ENCODE data around the gene MAEA.
"Not testable (repeated sequence)": the region's sequence is repeated elsewhere in the genome, so short reads cannot be mapped to it uniquely, and the experiment has no call there.

The MAEA gene

DNA sequence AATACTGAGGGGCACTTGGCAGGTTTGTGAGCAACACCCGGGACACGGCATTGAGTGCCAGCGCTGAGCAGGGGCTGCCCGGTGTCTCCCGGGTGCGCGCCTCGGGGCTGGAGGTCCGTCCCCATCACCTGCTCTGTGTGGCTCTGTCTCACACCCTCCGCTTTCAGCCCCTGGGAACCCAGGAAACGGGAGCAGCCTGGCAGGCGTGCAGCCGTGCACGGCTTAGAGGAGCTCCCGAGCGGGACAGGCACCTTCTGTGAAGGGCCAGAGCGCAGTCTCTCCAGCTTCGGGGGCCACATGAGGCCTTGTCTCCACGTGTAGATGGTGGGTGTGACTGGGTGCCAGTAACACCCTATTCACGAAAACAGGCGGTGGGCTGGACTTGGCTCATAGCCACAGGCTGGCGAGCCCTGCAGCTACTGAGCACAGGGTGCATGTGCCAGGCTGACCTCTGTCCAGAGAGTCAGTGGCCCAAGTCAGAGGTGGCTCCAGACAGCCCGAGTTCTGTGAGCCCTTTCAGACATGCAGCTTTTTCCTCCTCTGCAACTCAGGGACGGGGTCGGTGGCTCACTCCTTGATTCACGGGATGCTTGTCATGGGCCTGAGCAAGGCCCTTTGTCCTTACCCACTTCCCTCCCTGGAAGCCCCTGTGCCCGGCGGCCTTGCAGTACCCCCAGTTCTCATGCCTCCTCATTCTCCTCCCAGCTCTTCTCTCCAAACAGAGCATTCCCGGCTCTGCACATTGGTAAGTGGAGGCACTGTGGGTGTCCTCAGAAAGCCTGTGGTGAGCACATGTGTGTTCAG, 80.8 kb downstream of the MAEA start:
- TF ChIP-seq, protein P1, sequence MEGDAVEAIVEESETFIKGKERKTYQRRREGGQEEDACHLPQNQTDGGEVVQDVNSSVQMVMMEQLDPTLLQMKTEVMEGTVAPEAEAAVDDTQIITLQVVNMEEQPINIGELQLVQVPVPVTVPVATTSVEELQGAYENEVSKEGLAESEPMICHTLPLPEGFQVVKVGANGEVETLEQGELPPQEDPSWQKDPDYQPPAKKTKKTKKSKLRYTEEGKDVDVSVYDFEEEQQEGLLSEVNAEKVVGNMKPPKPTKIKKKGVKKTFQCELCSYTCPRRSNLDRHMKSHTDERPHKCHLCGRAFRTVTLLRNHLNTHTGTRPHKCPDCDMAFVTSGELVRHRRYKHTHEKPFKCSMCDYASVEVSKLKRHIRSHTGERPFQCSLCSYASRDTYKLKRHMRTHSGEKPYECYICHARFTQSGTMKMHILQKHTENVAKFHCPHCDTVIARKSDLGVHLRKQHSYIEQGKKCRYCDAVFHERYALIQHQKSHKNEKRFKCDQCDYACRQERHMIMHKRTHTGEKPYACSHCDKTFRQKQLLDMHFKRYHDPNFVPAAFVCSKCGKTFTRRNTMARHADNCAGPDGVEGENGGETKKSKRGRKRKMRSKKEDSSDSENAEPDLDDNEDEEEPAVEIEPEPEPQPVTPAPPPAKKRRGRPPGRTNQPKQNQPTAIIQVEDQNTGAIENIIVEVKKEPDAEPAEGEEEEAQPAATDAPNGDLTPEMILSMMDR (IDR thresholded peaks at IDR 0.05; ENCODE audit: low read length, missing control alignments): no peak
- H3K4me3 ChIP-seq (replicated peaks; ENCODE audit: low read depth, low read length): no peak overlapping the region
- DNase-seq (ENCODE audit: low read depth): no peak

DNA sequence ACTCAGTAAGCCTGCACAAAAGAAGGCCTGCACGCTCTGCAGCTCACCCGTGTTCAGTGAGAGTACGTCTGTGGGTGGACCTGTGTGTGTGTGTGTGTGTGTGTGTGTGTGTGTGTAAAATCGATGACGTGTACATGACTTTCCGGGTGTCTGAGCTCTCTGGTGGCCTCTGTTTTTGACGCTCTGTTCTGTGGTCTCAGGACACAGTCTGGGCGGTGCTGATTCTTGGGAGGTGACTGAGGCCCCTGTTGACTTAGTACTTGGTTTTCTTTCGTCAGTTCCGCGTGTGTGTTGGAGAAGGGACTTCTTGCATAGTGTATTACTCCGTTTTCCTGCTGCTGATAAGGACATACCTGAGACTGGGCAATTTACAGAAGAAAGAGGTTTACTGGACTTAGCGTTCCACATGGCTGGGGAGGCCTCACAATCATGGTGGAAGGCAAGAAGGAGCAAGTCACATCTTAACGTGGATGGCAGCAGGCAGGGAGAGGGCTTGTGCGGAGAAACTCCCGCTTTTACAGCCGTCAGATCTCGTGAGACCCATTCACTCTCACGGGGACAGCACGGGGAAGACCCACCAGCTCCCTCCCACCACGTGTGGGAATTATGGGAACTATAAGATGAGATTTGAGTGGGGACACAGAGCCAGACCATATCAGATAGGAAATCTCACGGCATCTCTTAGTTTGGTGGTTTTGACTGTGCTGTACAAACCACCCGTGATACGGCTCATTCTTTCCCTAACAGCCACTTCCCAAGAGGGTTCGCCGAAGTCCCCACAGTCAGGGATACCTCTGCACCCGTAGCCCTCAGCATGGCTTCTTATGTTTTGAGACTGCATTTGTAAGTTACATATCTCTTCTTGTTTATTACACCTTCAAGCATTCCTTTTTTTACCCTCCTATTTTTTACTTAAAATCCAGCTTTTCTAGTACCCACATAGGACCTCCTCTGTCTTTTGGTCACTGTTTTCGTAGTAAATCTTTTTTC, 81.8 kb downstream of the MAEA start:
- TF ChIP-seq, protein P1 (IDR thresholded peaks at IDR 0.05; ENCODE audit: low read length, missing control alignments): no peak
- no peak overlapping the region for H3K4me3 ChIP-seq (replicated peaks; ENCODE audit: low read depth, low read length)
- no peak for DNase-seq (ENCODE audit: low read depth)

DNA sequence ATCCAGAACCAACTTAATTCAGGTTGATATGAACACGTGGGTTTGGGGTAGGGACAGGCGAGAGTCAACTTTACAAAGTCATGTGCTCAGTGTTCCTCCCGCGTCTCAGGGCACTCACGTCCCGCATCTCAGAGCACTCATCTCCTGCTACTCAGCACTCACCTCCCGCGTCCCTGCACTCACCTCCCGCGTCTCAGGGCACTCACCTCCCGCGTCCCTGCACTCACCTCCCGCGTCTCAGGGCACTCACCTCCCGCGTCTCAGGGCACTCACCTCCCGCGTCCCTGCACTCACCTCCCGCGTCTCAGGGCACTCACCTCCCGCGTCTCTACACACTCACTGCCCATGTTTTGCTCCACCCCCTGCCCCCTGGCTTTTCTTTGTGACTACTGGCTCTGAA, 82.9 kb downstream of the MAEA start:
- DNase-seq (ENCODE audit: low read depth); H3K4me3 ChIP-seq (replicated peaks; ENCODE audit: low read depth, low read length): not testable (repeated sequence)

DNA sequence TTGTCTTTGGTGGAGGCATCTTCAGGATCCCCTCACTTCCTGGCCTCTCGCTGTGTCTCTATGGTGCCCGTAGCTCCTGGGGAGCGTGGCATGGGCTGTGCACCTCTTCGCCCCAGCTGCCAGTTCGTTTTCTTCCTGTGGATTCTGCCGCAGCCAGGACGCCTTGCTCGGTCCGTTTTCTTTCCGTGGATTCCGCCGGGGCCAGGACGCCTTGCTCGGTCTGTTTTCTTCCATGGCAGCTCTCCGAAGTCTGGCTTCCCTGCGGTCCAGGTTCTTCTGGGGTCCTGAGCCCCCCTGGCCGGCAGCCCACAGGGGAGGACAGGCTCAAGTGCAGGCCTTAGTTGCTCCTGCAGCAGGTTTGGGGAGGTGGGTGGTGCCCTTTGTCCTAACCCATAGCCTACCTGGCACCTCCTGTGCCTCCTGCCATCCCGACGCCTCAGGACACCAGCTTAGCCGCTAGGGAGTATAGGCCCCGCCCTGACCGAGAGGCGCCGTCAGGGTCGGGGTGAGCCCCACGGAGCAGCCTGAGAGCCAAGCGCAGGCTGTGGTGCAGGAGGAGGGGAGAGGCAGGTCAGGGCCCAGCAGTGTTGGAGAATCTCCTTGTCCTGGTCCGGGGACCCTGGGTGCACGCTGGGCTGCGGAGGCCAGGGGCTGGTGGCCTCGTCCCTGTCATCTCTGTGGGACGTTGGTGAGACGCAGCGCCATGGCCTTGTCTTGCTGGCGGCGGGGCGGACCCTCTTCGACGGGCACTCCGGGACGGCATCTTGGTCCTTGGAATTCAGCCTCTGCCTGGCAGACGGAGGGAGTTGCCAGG, 84.4 kb downstream of the MAEA start:
- no peak for DNase-seq (ENCODE audit: low read depth)
- TF ChIP-seq, protein P1 (IDR thresholded peaks at IDR 0.05; ENCODE audit: low read length, missing control alignments): no peak
- no peak overlapping the region for H3K4me3 ChIP-seq (replicated peaks; ENCODE audit: low read depth, low read length)

DNA sequence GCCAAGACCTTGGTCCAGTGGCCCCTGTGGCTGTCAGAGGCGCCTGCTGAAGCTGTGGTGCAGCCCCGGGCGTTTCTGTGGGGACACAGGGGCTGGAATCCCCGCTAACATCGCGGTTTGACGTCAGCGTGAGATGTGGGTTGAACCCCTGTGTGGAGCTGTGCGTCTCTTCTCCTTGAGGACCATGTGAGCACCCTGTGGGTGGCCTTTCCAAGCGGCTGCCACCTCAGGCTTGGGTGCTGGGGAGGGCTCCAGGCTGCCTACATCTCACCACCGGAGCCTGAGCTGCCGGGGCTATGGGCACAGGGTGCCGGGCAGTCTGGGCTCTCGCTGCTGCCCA, 85.0 kb downstream of the MAEA start:
- H3K4me3 ChIP-seq (replicated peaks; ENCODE audit: low read depth, low read length): no peak overlapping the region
- DNase-seq (ENCODE audit: low read depth): no peak

DNA sequence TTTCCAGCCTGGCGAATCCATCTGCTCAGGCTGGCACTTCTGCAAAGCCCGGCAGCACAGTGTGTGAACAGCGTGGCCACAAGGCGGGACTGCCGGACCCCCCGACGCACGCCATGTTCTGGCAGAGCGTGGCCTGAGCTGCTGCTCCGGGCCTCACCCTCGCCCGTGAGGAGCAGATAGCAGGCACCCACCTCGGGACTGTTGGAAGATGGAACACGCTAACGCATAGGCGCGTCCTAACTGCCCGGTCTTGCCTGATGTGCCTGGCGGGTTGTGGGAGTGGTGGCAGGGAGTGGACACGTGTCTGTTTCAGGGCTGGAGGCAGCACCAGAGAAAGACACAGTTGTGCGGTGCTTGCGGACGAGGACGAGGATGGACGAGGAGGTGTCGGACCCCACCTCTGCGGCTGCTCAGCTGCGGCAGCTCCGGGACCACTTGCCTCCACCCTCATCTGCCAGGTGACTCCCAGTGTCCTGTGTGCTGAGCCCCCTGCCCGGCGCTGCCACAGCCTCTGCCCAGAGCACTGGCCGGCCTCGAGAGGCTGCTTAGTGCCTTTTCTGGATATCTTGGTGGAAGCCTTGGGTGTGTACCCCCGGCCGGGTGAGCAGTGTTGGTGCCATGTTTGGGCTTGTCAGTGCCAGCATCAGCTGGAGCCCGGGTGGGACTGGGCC, 85.5 kb downstream of the MAEA start:
- TF ChIP-seq, protein P1 (IDR thresholded peaks at IDR 0.05; ENCODE audit: low read length, missing control alignments): no peak
- H3K4me3 ChIP-seq (replicated peaks; ENCODE audit: low read depth, low read length): no peak overlapping the region
- no peak for DNase-seq (ENCODE audit: low read depth)

More for the DNA sequence above, 85.0 kb downstream of the MAEA start:
- TF ChIP-seq, protein P1 (IDR thresholded peaks at IDR 0.05; ENCODE audit: low read length, missing control alignments): no peak
